B cell (primary cell): ENCODE measurements around the gene MBNL3.

ENCODE experiments used
- CTCF ChIP-seq: fragments of 200-600 bp; IDR thresholded peaks from one replicate; pipeline ENCODE4 v1.8.0; 2022; ENCODE audit warnings: antibody characterized with exemption, mild to moderate bottlenecking
- EZH2 ChIP-seq: IDR thresholded peaks from 2 replicates; pipeline ENCODE4 v1.6.1; 2012; ENCODE audit warnings: borderline replicate concordance, low read depth, mild to moderate bottlenecking, moderate library complexity, low read length; ENCODE audit not compliant: insufficient read depth, poor library complexity, severe bottlenecking

DNA sequence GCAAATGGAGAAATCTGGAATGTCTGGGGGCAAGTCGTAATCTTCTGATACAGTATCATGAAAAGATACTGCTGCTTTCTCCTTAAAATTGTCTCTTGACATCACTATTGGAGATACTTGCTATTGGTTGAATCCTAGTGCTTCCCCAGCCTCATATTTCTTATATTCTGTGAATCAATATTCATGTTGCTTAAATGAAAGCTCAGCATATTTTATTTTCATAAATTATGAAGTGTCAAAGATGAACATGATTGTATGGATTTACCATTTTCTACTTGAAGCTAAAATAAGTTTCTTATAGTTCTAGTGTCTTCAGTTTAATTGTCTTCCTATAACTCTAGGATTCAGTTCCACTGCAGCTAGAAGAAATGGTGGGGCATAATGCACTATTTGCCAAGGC is 29.6 kb upstream of the MBNL3 start:
- TF ChIP-seq CTCF: no peak
- no peak for TF ChIP-seq EZH2
